ENCODE data around the gene GAMT.

- TF ChIP-seq HDGF (IDR thresholded peaks at IDR 0.05; ENCODE audit: borderline replicate concordance) (no peak), SP1 (IDR thresholded peaks at IDR 0.05) (no peak), FOXK2 (IDR thresholded peaks at IDR 0.05) (no peak), TARDBP (IDR thresholded peaks at IDR 0.05) (no peak), NFRKB (IDR thresholded peaks at IDR 0.05) (no peak), SUZ12 (IDR thresholded peaks at IDR 0.05) (no peak), ELF4 (IDR thresholded peaks at IDR 0.05) (no peak), FOXM1 (IDR thresholded peaks at IDR 0.05; ENCODE audit: borderline replicate concordance) (no peak), ARNT (IDR thresholded peaks at IDR 0.05) (no peak), BHLHE40 (IDR thresholded peaks at IDR 0.05; ENCODE audit: borderline replicate concordance) (no peak), ZNF384 (IDR thresholded peaks at IDR 0.05) (no peak), CTBP1 (IDR thresholded peaks at IDR 0.05; ENCODE audit: borderline replicate concordance) (no peak)
- TF ChIP-seq, protein P1, sequence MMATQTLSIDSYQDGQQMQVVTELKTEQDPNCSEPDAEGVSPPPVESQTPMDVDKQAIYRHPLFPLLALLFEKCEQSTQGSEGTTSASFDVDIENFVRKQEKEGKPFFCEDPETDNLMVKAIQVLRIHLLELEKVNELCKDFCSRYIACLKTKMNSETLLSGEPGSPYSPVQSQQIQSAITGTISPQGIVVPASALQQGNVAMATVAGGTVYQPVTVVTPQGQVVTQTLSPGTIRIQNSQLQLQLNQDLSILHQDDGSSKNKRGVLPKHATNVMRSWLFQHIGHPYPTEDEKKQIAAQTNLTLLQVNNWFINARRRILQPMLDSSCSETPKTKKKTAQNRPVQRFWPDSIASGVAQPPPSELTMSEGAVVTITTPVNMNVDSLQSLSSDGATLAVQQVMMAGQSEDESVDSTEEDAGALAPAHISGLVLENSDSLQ (IDR thresholded peaks at IDR 0.05), result no peak
These were observed 8.9 kb upstream of the GAMT start for GRCh38 chr19:1410136-1410786.
